ENCODE measurements around the gene CNTNAP5.

Gene CNTNAP5

GRCh38 chr2:124482044-124482443 lies 457.0 kb downstream of the CNTNAP5 start:
- FAIRE-seq = no peak

- FAIRE-seq = no peak
These were observed 457.5 kb downstream of the CNTNAP5 start for GRCh38 chr2:124482551-124482950.

DNA sequence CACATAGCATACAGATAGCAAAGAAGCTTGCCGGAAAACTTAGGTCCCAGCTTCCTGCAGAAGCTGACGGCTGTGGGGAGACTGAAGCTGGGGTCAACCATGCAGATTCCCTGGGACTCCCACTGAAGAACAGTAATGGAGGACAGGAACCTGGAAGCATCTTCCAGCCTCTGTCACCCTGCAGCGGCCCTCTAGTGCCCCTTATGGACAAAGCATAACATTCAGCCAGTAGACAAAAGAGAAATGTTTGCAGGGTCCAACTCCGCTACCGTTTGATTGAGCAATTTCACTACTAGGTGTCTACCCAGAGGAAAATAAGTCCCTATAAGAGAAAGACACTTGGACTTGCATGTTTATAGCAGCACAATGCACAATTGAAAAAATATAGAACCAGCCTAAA lies 460.6 kb downstream of the CNTNAP5 start:
- FAIRE-seq = no peak

DNA sequence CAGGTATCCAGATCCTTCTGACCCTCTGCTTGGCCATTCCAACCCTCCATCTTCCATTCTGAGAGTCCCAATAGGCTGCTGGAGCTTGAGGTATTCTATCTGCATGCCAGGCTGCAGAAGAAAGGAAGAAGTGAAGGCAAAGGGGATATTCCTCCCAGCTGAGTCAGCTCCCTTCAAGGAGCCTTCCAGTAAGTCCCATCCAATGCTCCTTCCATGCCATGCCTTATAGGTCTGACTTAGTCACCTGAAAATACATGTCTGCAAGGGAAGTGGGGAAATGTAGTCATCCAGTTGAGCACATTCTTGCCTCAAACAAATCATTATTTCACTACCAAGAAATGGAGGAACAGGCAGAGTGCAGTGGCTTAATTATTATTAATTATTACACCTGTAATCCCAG lies 464.6 kb downstream of the CNTNAP5 start:
- FAIRE-seq = no peak

GRCh38 chr2:124501575-124502152 lies 476.6 kb downstream of the CNTNAP5 start:
- FAIRE-seq = no peak

- no peak for FAIRE-seq
These were observed 489.1 kb downstream of the CNTNAP5 start for GRCh38 chr2:124514236-124514635.

GRCh38 chr2:124520953-124521352 lies 495.9 kb downstream of the CNTNAP5 start:
- no peak for FAIRE-seq

DNA sequence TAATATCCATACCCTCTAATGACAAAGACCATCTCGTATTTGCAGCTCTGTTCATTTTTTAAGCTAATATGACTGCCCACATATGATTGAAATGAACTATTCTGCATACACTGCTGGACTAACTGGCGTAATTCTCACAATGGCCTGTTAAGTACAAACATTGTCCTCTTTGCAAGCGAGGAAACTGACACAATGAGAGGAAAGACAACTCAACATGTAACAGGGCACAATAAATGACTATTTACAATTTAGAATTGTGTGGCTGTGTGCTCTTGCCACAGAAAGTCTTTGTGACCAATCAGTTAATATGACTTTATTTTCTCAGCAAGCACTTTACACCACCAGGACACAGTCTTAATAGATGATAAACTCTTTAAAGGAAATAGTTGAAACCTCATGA lies 498.0 kb downstream of the CNTNAP5 start:
- no peak for FAIRE-seq

DNA sequence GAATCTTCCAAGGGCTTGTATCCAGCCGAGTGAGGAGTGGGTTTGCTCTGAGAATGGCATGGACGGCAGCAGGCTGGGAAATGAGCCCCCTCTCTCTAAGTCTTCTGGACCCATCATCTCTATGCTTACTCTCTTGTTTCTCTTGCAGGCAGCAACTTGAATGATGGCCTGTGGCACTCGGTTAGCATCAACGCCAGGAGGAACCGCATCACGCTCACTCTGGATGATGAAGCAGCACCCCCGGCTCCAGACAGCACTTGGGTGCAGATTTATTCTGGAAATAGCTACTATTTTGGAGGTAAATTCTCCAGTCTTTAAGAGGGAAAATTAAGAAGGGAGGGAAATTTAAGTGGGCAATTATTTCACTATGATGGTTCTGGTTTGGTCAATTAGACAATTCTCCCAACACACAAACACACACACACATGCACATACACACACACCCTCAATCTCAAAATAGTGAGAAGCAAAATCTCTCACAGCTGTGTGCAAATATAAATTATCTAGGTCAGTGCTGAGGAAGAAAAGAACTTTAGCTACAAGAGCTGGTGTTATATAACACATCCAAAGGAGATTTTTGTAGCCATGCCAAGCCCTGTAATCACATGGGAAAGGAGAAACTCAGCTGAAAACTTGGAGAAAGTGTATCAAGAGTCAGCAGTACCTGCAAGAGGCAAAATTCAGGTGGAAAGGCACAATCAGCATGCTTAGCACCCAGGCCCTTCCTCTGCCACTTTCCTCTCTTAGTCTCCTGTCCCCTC lies 499.2 kb downstream of the CNTNAP5 start:
- no peak for FAIRE-seq

GRCh38 chr2:124526221-124526620 lies 501.1 kb downstream of the CNTNAP5 start:
- no peak for FAIRE-seq

DNA sequence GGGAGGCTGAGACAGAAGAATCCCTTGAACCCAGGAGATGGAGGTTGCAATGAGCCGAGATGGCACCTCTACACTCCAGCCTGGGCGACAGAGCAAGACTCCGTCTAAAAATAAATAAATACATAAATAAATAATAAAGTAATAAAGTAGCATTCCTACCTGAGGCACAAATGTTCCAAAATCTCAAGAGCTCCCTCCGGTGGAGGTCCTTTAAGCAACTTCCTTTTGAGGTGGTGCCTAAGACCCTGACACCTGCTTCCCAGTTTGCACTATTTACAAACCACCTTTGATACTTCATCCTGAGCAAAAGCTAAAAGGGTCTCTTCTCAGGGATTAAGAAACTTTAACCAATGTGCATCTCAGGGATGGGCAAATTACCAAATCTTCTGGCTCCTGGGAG lies 505.1 kb downstream of the CNTNAP5 start:
- no peak for FAIRE-seq

DNA sequence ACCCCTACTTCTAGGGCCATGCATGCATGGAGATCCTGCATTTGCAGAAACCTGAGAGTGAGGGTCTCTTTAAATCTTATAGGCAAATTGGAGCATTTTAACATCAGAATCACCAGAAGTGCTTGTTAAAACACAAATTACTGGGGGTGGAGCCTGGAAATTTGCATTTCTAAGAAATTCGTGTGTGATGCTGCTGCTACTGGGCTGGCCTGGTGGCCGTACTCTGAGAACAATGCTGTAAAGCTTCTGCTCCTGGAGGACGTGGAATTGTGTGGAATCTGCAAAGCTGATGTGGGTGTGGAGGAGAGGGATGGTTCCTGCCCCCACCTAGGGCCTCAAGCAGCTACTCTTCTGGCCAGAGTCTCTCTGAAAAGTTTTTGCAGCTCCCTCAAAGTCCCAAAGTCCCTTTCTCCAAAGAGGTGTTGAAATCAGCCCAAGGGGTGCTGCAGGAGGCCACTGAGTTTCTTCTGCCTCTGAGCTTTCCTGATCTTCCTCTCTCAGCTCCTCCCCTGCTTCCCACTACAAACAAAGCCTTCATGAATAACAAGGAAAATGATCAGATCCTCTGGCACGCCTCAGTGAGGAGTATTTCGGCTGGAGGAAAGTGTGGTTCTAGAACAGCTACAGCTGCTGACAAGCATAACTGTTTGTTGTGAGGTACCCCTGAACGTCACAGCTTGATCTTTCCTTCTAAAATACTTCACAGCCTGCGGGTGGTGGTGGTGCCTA lies 508.3 kb downstream of the CNTNAP5 start:
- FAIRE-seq = no peak

- FAIRE-seq = no peak
These were observed 508.9 kb downstream of the CNTNAP5 start for GRCh38 chr2:124534028-124534427.

- FAIRE-seq = no peak
These were observed 510.7 kb downstream of the CNTNAP5 start for GRCh38 chr2:124535816-124536215.

DNA sequence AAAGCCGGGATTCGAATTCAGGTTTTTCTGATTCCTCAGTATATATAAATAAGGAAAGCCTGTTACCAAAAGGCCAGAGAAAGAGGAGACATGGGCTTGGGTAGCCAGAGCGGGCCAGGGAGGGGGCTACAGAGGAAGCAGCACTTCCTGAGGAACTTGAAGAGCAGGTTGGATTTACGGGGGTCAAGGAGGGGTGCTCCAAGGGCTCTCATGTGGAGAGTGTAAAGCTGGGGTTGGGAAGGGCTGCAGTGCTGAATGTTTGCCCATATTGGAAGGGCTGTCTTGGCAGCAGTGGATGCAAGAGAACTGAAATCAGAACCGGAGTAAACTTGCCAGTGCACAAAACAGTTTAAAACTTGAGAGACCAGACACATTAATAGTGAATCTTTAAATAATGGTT lies 511.5 kb downstream of the CNTNAP5 start:
- FAIRE-seq = no peak

GRCh38 chr2:124538549-124538948 lies 513.5 kb downstream of the CNTNAP5 start:
- FAIRE-seq = no peak

- FAIRE-seq = no peak
These were observed 515.7 kb downstream of the CNTNAP5 start for GRCh38 chr2:124540805-124541204.

- no peak for FAIRE-seq
These were observed 518.0 kb downstream of the CNTNAP5 start for GRCh38 chr2:124542932-124543640.

GRCh38 chr2:124547700-124548099 lies 522.6 kb downstream of the CNTNAP5 start:
- no peak for FAIRE-seq

DNA sequence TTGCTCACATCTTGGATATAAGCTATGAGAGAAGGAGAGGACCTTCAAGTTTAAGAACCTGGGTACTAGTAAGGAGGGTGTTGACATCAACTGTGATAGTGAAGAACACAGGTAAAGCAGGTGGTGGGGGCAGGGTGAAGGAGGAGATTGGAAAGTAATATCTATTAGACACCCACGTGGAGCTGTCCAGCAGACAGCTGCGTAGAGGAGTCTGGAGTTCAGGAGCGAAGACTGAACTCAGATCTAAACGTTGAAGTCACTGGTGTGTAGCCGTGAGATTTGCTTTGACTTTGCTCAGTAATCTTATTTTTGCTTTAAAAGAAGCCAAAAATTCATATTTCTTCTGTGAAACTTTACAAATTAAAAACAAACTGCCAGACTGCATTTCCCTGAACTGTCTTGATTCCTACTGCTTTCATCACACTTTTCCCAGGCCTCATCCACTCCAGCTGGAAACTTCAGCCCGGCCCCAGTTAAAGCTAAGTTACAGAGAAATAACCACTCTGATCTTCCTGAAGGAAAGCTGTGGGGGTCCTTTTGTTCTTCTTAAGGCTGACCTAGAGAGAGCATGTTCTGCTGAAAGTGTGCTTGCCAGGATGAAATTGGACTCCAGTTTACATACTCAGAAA lies 533.3 kb downstream of the CNTNAP5 start:
- FAIRE-seq = no peak

DNA sequence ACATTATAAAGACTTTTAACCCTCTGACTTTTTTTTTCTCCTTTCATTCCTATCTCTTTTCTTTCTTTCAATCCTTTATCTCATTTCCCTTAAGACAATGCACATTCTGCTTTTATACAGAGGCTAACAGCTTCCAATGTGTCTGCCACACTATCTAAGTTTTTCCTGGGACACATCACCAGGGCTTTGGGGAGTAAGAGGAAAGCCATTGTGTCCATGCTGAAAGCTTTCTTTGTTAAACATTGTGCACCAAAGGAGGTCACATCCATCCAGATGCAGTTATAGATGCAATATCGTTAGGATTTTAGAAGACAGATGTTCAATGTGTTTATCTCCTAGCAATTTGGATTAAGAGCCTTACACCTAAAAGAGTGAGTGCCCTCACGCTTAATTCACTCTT lies 534.1 kb downstream of the CNTNAP5 start:
- no peak for FAIRE-seq

DNA sequence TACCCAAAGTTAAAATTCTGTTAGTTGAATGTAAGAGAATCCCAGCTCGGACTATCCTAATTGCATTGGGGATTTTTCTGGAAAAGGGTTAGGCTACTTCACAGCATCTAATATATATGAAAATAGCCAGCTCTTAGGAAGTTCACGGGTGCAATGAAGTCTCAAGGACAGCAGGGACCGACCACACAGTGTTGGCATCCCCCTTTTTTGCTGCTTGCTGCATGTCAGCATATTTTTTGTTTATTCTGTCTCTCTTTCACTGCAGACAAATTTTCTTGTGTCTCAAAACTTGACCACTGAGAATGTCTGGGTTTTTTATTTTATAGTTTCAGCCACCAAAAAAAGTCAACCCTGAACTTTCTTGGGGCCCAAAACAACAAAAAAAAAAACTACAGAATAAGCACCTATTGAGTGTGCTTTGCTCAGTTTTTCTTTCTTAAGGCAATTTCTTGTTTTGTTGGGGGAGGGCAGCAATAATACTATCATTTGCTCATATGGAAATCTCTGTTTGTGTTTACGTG lies 535.6 kb downstream of the CNTNAP5 start:
- FAIRE-seq = no peak

DNA sequence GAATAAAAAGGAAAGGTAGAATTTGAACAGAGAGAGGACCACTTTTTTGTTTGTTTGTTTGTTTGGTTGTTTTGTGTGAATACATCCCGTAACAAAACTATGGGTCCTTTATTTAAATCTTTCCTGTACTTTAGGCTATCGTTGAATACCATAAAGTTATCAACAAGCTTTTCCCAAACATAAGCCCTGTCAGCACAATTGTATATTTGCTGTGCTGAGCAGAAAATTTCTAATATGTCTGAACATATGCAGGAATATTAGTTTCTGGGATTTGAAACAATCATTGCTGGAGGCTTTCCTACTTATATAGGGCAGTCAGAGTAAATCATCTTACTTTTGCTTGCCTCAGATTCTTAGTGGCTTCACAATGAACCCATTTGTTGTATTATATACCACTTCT lies 536.4 kb downstream of the CNTNAP5 start:
- FAIRE-seq = no peak
